Measurements from ENCODE around the gene GPBP1.

GRCh38 chr5:57313716-57314115 is 139.9 kb downstream of the GPBP1 start:
- TF ChIP-seq BHLHE40 (IDR thresholded peaks at IDR 0.05; ENCODE audit: low read length) (no peak), EP300 (IDR thresholded peaks at IDR 0.05; ENCODE audit: low read length) (no peak), SIN3A (IDR thresholded peaks at IDR 0.05; ENCODE audit: borderline replicate concordance in 2 of 2, control insufficient read depth in 1 of 2, low read depth in 2 of 2, low read length in 2 of 2) (no peak), CTCF (IDR thresholded peaks at IDR 0.05 in 2 of 3, conservative IDR thresholded peaks at IDR 0.05 in 1 of 3; ENCODE audit: insufficient read depth in 2 of 3, low read depth in 1 of 3, low read length in 3 of 3) (no peak), CHD1 (IDR thresholded peaks at IDR 0.05; ENCODE audit: low read length) (no peak), FOXM1 (IDR thresholded peaks at IDR 0.05; ENCODE audit: low read depth) (no peak), FOXM1 (CRISPR knock-in tag; IDR thresholded peaks at IDR 0.05; ENCODE audit: low read depth) (no peak), HDAC2 (IDR thresholded peaks at IDR 0.05) (no peak), ARNT (IDR thresholded peaks at IDR 0.05) (no peak), BRF2 (IDR thresholded peaks at IDR 0.05; ENCODE audit: borderline replicate concordance, insufficient read depth, insufficient read length) (no peak), EZH2 (IDR thresholded peaks at IDR 0.05; ENCODE audit: borderline replicate concordance, low read depth, low read length) (no peak), UBTF (IDR thresholded peaks at IDR 0.05; ENCODE audit: borderline replicate concordance in 1 of 2, low read depth in 2 of 2, low read length in 2 of 2) (no peak), SMARCC2 (IDR thresholded peaks at IDR 0.05; ENCODE audit: low read depth) (no peak)
